Measurements from ENCODE around the gene ULK1. TPM values are rescaled to one million over a fixed set of nuclear protein-coding genes. Genes with fewer than 3 reads are reported as not detected.
A peak's percentile ranks its signal among the peaks of the same experiment; 100 is the strongest.

ULK1 gene
- total RNA-seq, 1 donor from 2014 or later: 69.3 TPM

- H3K27ac Mint-ChIP-seq (ENCODE audit: unreplicated experiment): no peak overlapping the region
- H3K4me3 Mint-ChIP-seq: peak overlapping the region; percentile 87
- DNase-seq (ENCODE audit: low read depth, low spot score): no peak
- H3K36me3 Mint-ChIP-seq (ENCODE audit: low read depth): peaks cover 7% of the 10 kb centered on the region
- H3K9me3 Mint-ChIP-seq: no peaks in the 10 kb centered on the region
- no peaks in the 10 kb centered on the region for H3K27me3 Mint-ChIP-seq (ENCODE audit: low read depth)
- no peak for TF ChIP-seq CTCF (conservative IDR thresholded peaks at IDR 0.05)
- peaks cover 10% of the 10 kb centered on the region for H3K4me1 Mint-ChIP-seq
Observed at GRCh38 chr12:131927110-131928079, 33.0 kb downstream of the ULK1 start.

GRCh38 chr12:131928080-131928710 lies 33.8 kb downstream of the ULK1 start:
- Mint-ChIP-seq H3K27ac (ENCODE audit: unreplicated experiment) (no peak overlapping the region), H3K4me1 (peaks cover 12% of the 10 kb centered on the region), H3K4me3 (peak overlapping the region; percentile 87), H3K36me3 (ENCODE audit: low read depth) (peaks cover 13% of the 10 kb centered on the region), H3K9me3 (no peaks in the 10 kb centered on the region), H3K27me3 (ENCODE audit: low read depth) (no peaks in the 10 kb centered on the region)
- TF ChIP-seq CTCF (conservative IDR thresholded peaks at IDR 0.05): no peak
- no peak for DNase-seq (ENCODE audit: low read depth, low spot score)

- peak within 1 kb of the TSS; percentile 95 for H3K4me3 Mint-ChIP-seq
- peak within 1 kb of the TSS; percentile 95 for H3K27ac Mint-ChIP-seq (ENCODE audit: unreplicated experiment)
- TF ChIP-seq CTCF (conservative IDR thresholded peaks at IDR 0.05): no peak
- peaks cover 17% of the 10 kb centered on the region for H3K36me3 Mint-ChIP-seq (ENCODE audit: low read depth)
- H3K27me3 Mint-ChIP-seq (ENCODE audit: low read depth): no peaks in the 10 kb centered on the region
- peak; percentile 87 for DNase-seq (ENCODE audit: low read depth, low spot score)
- no peaks in the 10 kb centered on the region for H3K9me3 Mint-ChIP-seq
- H3K4me1 Mint-ChIP-seq: peaks cover 12% of the 10 kb centered on the region
Observed at GRCh38 chr12:131928711-131929580, 34.5 kb downstream of the ULK1 start, which contains the start of gene PUS1. TSS of gene PUS1 (plus strand) at chr12:131929276. CDS start at chr12:131929723, 447 bp downstream.

GRCh38 chr12:131929581-131930456 lies 35.4 kb downstream of the ULK1 start:
- peak overlapping the region; percentile 95 for H3K4me3 Mint-ChIP-seq
- peak; percentile 29 for DNase-seq (ENCODE audit: low read depth, low spot score)

More at GRCh38 chr12:131929581-131930456, 35.4 kb downstream of the ULK1 start:
- Mint-ChIP-seq H3K36me3 (ENCODE audit: low read depth) (peaks cover 17% of the 10 kb centered on the region), H3K27ac (ENCODE audit: unreplicated experiment) (peak overlapping the region; percentile 95), H3K4me1 (peaks cover 12% of the 10 kb centered on the region), H3K9me3 (no peaks in the 10 kb centered on the region), H3K27me3 (ENCODE audit: low read depth) (no peaks in the 10 kb centered on the region)
- no peak for TF ChIP-seq CTCF (conservative IDR thresholded peaks at IDR 0.05)
